ENCODE data around the gene PTGES3. TPM values are rescaled to one million over a fixed set of nuclear protein-coding genes. Genes with fewer than 3 reads are reported as not detected.
A peak's percentile ranks its signal among the peaks of the same experiment; 100 is the strongest.
"Not testable (repeated sequence)": the region's sequence is repeated elsewhere in the genome, so short reads cannot be mapped to it uniquely, and the experiment has no call there.

PTGES3 gene
- total RNA-seq, 1 experiment from 2014 or later = 394 TPM

DNA sequence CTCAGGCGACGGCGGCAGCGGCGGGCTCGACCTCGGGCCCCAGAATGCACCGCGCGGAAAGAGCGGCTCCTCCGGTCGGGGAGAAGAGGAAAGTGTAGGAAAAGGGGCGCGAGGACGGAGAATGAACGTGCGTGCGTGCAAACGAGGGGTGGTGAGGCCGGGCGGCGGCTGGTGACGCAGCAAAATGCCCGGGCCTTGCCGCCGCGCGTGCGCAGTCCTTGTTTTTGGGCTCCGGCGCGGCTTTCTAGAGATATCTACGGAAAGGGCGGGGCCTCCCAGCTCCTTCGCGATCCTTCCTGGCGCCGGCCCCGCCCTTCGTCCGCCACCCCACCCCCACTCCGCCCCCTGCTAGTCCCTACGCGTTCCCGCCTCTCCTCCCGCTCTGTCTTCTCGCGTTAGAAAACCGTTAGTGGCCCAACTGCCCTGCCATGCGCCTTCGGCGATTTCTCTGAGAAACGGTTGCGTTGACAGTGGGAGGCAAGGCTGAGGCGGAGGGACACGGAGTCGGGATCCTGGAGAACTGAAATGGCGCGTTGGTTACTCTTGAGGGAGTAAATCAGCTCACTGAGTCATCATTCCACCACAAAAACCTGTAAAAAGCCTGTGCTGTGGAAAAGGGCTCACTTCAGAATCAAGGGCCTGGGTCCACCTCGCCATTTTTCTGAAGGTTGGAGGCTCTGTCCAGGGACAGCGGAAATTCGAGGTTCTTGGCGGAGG lies at the start of gene PTGES3 (continued):
- TF ChIP-seq SOX15 (CRISPR knock-in tag; IDR thresholded peaks at IDR 0.05) (no peak), TEAD1 (CRISPR knock-in tag; IDR thresholded peaks at IDR 0.05) (peak; percentile 88), RORB (CRISPR knock-in tag; IDR thresholded peaks at IDR 0.05) (no peak), CREM (CRISPR knock-in tag; IDR thresholded peaks at IDR 0.05) (peak; percentile 93), ETV6 (CRISPR knock-in tag; IDR thresholded peaks at IDR 0.05) (peak; percentile 89; the same call in 1 of the 2 replicates), MYBL2 (CRISPR knock-in tag; IDR thresholded peaks at IDR 0.05) (peak; percentile 98)
- TF ChIP-seq, protein P1, sequence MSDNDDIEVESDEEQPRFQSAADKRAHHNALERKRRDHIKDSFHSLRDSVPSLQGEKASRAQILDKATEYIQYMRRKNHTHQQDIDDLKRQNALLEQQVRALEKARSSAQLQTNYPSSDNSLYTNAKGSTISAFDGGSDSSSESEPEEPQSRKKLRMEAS (CRISPR knock-in tag; IDR thresholded peaks at IDR 0.05) = peak; percentile 88
- TF ChIP-seq, protein P2, sequence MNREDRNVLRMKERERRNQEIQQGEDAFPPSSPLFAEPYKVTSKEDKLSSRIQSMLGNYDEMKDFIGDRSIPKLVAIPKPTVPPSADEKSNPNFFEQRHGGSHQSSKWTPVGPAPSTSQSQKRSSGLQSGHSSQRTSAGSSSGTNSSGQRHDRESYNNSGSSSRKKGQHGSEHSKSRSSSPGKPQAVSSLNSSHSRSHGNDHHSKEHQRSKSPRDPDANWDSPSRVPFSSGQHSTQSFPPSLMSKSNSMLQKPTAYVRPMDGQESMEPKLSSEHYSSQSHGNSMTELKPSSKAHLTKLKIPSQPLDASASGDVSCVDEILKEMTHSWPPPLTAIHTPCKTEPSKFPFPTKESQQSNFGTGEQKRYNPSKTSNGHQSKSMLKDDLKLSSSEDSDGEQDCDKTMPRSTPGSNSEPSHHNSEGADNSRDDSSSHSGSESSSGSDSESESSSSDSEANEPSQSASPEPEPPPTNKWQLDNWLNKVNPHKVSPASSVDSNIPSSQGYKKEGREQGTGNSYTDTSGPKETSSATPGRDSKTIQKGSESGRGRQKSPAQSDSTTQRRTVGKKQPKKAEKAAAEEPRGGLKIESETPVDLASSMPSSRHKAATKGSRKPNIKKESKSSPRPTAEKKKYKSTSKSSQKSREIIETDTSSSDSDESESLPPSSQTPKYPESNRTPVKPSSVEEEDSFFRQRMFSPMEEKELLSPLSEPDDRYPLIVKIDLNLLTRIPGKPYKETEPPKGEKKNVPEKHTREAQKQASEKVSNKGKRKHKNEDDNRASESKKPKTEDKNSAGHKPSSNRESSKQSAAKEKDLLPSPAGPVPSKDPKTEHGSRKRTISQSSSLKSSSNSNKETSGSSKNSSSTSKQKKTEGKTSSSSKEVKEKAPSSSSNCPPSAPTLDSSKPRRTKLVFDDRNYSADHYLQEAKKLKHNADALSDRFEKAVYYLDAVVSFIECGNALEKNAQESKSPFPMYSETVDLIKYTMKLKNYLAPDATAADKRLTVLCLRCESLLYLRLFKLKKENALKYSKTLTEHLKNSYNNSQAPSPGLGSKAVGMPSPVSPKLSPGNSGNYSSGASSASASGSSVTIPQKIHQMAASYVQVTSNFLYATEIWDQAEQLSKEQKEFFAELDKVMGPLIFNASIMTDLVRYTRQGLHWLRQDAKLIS (CRISPR knock-in tag; IDR thresholded peaks at IDR 0.05; ENCODE audit: borderline replicate concordance) = no peak
- TF ChIP-seq, protein P3, sequence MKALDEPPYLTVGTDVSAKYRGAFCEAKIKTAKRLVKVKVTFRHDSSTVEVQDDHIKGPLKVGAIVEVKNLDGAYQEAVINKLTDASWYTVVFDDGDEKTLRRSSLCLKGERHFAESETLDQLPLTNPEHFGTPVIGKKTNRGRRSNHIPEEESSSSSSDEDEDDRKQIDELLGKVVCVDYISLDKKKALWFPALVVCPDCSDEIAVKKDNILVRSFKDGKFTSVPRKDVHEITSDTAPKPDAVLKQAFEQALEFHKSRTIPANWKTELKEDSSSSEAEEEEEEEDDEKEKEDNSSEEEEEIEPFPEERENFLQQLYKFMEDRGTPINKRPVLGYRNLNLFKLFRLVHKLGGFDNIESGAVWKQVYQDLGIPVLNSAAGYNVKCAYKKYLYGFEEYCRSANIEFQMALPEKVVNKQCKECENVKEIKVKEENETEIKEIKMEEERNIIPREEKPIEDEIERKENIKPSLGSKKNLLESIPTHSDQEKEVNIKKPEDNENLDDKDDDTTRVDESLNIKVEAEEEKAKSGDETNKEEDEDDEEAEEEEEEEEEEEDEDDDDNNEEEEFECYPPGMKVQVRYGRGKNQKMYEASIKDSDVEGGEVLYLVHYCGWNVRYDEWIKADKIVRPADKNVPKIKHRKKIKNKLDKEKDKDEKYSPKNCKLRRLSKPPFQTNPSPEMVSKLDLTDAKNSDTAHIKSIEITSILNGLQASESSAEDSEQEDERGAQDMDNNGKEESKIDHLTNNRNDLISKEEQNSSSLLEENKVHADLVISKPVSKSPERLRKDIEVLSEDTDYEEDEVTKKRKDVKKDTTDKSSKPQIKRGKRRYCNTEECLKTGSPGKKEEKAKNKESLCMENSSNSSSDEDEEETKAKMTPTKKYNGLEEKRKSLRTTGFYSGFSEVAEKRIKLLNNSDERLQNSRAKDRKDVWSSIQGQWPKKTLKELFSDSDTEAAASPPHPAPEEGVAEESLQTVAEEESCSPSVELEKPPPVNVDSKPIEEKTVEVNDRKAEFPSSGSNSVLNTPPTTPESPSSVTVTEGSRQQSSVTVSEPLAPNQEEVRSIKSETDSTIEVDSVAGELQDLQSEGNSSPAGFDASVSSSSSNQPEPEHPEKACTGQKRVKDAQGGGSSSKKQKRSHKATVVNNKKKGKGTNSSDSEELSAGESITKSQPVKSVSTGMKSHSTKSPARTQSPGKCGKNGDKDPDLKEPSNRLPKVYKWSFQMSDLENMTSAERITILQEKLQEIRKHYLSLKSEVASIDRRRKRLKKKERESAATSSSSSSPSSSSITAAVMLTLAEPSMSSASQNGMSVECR (CRISPR knock-in tag; IDR thresholded peaks at IDR 0.05; ENCODE audit: borderline replicate concordance) = peak; percentile 68; the same call in 1 of the 2 replicates
- TF ChIP-seq, protein P4, sequence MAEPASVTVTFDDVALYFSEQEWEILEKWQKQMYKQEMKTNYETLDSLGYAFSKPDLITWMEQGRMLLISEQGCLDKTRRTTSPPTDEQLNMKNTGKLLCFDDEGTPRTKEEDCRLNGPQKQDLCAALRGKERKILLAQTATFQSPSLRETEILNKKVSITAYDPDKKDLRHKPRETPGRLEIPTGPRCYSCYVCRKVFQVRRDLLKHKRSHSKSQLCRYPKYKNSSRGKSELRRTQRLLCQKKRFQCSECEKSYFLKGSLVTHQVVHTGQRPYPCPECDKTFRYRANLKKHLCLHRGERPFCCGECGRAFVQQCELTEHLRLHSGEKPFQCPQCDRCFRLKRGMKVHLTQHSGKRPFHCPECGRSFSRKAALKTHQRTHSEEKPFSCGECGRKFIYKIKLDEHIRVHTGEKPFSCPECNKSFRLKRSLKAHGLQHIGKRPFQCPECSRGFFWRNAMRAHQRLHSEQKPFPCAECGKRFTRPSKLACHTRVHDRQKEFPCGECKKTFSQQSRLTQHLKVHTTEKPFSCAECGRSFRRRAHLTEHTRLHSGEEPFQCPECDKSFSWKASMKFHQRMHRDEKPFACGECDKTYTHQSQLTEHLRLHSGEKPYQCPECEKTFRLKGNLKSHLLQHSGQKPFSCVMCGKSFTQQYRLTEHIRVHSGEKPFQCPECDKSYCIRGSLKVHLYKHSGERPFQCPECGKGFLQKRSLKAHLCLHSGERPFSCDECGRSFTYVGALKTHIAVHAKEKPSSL (CRISPR knock-in tag; conservative IDR thresholded peaks at IDR 0.05) = no peak

DNA sequence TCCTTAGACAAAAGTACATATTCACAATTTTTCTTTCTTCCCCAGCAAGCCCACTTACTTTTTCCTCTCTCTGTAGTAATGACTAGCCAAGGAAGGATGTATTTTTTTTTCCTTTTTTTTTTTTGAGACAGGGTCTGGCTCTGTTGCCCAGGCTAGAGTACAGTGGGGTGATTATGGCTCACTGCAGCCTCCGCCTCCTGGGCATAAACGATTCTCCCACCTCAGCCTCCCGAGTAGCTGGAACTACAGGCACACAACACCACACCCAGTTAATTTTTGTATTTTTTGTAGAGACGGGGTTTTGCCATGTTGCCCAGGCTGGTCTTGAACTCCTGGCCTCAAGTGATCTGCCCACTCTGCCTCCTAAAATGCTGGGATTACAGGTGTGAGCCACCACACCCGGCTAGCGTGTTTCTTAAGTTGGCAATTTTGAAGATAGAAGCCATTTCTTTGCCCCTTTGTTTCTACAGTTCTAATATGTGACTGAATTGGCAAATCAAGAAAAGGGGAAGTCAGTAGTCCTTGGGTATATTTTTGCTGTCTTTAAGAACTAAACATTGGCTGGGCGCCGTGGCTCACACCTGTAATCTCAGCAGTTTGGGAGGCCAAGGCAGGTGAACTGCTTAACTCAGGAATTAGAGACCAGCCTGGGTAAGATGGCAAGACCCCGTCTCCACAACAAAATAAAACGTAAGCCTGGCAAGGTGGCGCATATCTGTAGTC lies 40.2 kb upstream of the PTGES3 start:
- no peak for DNase-seq (ENCODE audit: low spot score)
- CTCF ChIA-PET = interaction anchor here (1.7 kb wide), 1 partner anchor 92 kb away, joined by 4 read pairs; no protein-coding TSS in a partner anchor
- Mint-ChIP-seq H3K36me3 (peaks cover 63% of the 10 kb centered on the region), H3K4me3 (no peak overlapping the region), H3K4me1 (peaks cover 16% of the 10 kb centered on the region), H3K27me3 (ENCODE audit: low read depth) (no peaks in the 10 kb centered on the region), H3K27ac (no peak overlapping the region), H3K9me3 (no peaks in the 10 kb centered on the region)
- no peak for ATAC-seq
- TF ChIP-seq, protein P5, sequence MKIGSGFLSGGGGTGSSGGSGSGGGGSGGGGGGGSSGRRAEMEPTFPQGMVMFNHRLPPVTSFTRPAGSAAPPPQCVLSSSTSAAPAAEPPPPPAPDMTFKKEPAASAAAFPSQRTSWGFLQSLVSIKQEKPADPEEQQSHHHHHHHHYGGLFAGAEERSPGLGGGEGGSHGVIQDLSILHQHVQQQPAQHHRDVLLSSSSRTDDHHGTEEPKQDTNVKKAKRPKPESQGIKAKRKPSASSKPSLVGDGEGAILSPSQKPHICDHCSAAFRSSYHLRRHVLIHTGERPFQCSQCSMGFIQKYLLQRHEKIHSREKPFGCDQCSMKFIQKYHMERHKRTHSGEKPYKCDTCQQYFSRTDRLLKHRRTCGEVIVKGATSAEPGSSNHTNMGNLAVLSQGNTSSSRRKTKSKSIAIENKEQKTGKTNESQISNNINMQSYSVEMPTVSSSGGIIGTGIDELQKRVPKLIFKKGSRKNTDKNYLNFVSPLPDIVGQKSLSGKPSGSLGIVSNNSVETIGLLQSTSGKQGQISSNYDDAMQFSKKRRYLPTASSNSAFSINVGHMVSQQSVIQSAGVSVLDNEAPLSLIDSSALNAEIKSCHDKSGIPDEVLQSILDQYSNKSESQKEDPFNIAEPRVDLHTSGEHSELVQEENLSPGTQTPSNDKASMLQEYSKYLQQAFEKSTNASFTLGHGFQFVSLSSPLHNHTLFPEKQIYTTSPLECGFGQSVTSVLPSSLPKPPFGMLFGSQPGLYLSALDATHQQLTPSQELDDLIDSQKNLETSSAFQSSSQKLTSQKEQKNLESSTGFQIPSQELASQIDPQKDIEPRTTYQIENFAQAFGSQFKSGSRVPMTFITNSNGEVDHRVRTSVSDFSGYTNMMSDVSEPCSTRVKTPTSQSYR (CRISPR knock-in tag; IDR thresholded peaks at IDR 0.05) = no peak
- TF ChIP-seq SP1 (CRISPR knock-in tag; conservative IDR thresholded peaks at IDR 0.05) = no peak
- TF ChIP-seq ATF1 (CRISPR knock-in tag; IDR thresholded peaks at IDR 0.05) = no peak
- POLR2A ChIA-PET = no interaction called here

DNA sequence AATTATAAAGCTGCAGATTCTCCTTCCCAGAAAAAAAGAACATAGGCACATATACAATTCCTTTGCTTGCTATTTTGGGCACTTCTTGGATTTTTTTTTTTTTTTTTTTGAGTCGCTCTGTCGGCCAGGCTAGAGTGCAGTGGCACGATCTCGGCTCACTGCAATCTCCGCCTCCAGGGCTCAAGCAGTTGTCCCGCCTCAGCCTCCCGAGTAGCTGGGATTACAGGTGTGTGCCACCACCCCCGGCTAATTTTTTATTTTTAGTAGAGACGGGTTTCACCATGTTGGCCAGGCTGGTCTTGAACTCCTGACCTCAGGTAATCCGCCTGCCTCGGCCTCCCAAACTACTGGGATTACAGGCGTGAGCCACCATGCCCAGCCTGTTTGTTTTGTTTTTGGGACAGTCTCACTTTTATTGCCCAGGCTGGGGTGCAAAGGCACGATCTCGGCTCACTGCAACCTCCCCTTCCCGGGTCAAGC lies 38.2 kb upstream of the PTGES3 start:
- CTCF ChIA-PET = interaction anchor here (0.6 to 1.6 kb wide), 3 partner anchors 125 to 275 kb away, joined by 3 to 5 read pairs (median 4); no protein-coding TSS in a partner anchor
- ATAC-seq = not testable (repeated sequence)

More for the DNA sequence above, 38.2 kb upstream of the PTGES3 start:
- not testable (repeated sequence) for DNase-seq (ENCODE audit: low spot score); H3K9me3 Mint-ChIP-seq; H3K27me3 Mint-ChIP-seq (ENCODE audit: low read depth)
- peak overlapping the region; percentile 98 for H3K27ac Mint-ChIP-seq
- H3K4me3 Mint-ChIP-seq = peak overlapping the region; percentile 99
- H3K36me3 Mint-ChIP-seq = peaks cover 69% of the 10 kb centered on the region
- POLR2A ChIA-PET = interaction anchor here (1.0 to 1.9 kb wide), 4 partner anchors 25 to 91 kb away, joined by 3 to 15 read pairs (median 4); partner anchors contain the start of genes PRIM1 and PTGES3
- H3K4me1 Mint-ChIP-seq = peaks cover 37% of the 10 kb centered on the region
